HL-60/S4 (cell line): ENCODE results near the gene ITGA5.

Experiments
- in situ Hi-C: fragments of 300-500 bp; cut with MboI; formaldehyde crosslinking; loops from 2 replicates; pipeline ENCODE4 v1.14.3; 2022; ENCODE audit warnings: low sequenced_read_pairs

The ITGA5 gene

DNA sequence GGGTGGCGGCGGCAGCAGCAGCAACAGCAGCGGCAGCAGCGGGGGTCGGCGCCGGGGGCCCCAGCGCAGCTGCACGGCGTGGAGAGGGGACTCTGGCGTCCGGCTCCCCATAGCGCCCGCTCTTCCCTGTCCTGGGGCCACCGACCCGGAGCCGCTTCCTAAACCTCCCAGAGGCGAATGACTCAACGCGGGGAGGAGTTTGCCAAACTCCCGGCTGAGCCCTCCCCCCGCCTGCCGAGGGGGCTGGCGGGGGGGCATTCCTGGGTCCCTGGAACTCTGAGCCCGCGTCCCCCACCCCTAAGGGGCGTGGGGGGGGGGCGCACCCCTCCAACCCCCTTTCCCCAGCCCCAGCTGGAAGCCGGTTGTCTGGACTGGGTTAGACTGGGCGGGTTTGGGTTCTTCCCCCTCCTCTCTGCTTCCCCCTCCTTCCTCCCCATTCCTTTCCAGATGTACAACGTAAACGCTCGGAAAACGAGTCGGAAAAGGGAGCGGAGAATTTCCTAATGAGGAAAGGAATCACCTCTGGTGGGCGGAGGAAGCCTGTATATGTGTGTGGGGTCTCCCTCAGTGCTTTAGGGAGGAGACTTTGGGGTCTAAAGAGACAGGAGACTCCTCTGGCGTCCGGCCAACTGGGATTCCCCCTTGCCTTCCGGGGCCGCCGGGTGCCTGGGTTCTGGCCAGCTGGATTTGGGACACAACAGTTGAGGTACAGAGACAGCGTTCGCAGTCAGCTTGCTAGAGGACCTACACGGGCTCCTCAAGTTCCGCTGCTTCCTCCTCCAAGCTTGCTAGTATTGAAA, at the start of gene ITGA5:
TSS of gene ITGA5 (minus strand) at position 179 of the 800 bp plus-strand sequence. CDS start at position 111, 68 bp downstream.
- in situ Hi-C loops, result no loop called here

DNA sequence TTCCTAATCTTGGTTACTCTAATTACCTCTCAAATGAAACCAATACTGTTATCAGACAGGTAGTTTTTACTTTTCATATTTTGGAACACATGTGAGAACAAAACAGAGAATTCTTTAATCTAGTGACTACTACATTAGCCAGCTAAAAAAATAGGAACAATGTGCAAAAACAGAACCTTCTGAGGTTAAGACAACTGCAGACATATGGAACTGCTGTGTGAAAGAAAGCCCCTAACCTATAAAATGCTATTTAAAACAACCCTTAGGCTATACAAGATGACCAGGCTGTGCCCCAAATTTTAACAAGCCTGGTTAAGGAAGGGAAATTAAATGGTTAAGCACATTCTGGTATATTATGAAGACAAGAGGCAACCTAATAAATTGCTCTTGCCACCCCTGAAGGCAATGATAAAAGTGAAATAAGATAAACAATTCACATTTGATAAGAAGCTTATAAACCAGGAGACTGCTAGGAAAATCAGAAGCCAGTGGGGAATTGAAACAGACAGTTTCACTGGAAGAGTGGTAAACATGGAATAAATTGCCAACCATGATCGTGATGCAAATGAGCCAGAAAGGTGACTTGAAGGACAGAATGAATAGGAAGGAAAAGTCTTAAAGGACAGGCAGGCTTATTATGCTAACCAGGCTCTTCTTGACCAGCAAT, 46.9 kb upstream of the ITGA5 start:
- in situ Hi-C loops, result no loop called here

DNA sequence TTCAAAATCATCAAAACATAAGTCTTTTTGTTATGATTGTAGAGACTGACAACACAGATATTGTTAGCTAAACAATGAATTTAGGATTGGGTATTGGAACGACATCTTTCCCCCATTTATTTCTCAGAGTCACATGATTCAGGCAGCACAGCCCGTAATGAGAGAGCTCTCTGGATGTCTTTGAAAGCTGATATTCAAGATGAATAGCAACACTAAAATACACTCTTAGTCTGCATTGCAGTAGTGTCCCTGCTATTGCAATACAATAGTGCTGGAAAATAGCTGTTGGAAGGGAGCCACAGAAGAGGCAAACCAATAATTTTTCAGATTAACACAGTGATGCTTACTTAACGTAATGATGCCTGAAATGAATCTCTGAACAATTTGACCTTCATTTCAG, 44.4 kb upstream of the ITGA5 start:
- in situ Hi-C loops, result no loop called here

- in situ Hi-C loops, result no loop called here
Observed at GRCh38 chr12:54463034-54463433, 44.0 kb upstream of the ITGA5 start.

DNA sequence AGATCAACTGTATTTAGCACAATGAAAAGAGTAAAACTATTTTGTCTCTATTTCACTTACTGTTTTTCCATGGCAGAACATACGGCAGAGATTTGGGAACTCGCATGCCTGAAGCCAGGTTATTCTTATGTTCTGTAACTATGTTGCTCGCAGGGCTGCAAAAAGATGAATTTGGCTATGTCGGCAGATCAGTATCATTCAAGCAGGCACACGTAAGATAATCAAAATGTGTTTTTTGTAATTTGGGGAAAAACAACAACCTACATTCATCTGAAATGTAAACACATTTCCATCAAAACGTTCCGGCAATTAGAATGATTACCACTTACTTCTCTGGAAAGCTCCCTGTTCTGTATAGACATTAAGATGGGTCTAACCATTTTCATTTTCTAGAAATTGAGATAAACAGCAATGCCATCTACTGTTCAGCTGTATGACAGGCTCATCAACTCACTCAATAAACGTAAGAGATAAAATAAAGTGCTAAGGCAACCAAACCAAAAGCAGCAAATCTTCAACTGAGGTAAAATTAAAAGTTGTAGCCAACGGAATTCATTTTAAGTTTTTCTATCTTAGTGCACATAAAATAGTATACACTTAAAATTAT, 41.4 kb upstream of the ITGA5 start:
- in situ Hi-C loops, result no loop called here

- in situ Hi-C loops, result no loop called here
Observed at GRCh38 chr12:54459355-54459754, 40.3 kb upstream of the ITGA5 start.

GRCh38 chr12:54455760-54456469, 36.8 kb upstream of the ITGA5 start:
- in situ Hi-C loops, result no loop called here

GRCh38 chr12:54452628-54453027, 33.6 kb upstream of the ITGA5 start:
- in situ Hi-C loops, result no loop called here

GRCh38 chr12:54448344-54448743, 29.3 kb upstream of the ITGA5 start:
- in situ Hi-C loops, result no loop called here

DNA sequence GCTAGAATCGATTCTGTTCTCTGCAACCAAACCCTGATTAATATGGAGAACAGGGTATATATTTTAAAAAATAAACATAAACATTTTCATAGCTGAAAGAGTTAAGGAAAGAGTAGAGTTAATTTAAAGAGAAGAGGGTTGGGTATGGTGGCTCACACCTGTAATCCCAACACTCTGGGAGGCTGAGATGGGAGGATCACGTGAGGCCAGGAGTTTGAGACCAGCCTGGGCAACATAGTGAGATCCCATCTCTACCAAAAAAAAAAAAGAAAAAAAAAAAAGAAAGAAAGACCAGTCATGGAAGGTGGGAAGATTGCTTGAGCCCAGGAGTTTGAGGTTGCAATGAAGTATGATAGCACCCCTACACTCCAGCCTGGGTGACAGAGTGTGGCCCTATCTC, 28.9 kb upstream of the ITGA5 start:
- in situ Hi-C loops, result no loop called here

DNA sequence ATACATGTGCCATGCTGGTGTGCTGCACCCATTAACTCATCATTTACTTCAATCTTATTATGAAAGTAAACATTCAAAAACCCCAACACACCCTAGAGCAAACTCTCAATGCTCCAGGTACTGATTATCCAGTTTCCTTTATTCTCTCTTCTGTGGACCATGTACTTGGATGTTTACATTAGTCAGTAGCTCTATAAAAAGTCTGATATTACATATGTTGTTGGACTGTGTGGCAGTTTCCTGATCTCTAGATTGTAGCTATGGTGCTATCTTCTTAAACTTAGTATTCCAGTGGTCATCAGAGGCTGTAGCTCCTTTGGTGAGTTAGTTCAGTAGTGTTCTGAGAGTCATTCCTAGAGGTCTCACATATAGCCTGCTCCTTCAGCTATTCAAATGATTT, 25.1 kb upstream of the ITGA5 start:
- in situ Hi-C loops, result loop anchor here (5.0 kb wide), 1 partner anchor 47 kb away; no protein-coding TSS in a partner anchor

- in situ Hi-C loops, result loop anchor here (5.0 kb wide), 1 partner anchor 46 kb away; no protein-coding TSS in a partner anchor
Observed at GRCh38 chr12:54443446-54443845, 24.4 kb upstream of the ITGA5 start.

DNA sequence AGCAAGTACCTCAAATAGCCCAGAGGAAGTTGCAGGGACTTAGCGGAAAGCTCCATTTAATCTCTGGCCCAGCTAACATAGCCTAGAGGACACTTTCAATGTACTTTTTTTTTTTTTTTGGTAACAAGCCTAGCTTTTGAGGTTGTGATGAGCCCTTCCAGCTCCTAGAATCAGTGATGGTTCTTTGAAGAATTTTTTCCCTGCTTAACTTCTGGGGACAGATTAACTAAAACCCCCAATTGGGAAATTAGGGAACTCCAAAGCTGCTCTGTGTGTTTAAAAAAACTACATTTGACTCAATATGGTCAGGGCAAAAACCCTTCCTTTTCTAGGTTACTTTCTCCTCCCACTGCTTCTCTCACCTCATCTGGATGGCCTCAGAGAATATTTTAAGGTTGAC, 23.9 kb upstream of the ITGA5 start:
- in situ Hi-C loops, result loop anchor here (5.0 kb wide), 1 partner anchor 46 kb away; no protein-coding TSS in a partner anchor

- in situ Hi-C loops, result loop anchor here (5.0 kb wide), 1 partner anchor 45 kb away; no protein-coding TSS in a partner anchor
Observed at GRCh38 chr12:54442099-54442498, 23.0 kb upstream of the ITGA5 start.

GRCh38 chr12:54439521-54440255, 20.6 kb upstream of the ITGA5 start:
- in situ Hi-C loops, result loop anchor here (5.0 kb wide), 1 partner anchor 42 kb away; no protein-coding TSS in a partner anchor

DNA sequence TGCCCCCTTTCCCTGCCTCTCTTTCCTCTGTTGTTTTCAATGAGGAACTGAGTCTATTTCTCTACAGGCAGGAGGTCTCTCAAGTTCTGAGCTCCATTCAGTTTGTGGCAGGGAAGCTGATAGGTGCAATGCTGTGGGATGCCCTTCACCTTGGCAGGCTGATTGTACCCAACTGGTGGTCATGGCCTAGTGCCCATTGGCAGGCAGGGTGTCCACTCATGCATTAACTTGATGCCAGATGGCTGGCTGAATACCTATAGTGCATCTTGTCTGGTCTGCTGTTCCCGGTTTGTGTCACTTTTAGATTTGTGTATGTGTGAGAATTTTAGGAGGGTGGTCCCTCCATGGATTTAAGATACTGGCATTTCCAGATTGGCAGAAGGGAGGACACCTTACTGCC, 20.0 kb upstream of the ITGA5 start:
- in situ Hi-C loops, result no loop called here

GRCh38 chr12:54438517-54438916, 19.5 kb upstream of the ITGA5 start:
- in situ Hi-C loops, result no loop called here

- in situ Hi-C loops, result no loop called here
Observed at GRCh38 chr12:54437697-54438096, 18.6 kb upstream of the ITGA5 start.

DNA sequence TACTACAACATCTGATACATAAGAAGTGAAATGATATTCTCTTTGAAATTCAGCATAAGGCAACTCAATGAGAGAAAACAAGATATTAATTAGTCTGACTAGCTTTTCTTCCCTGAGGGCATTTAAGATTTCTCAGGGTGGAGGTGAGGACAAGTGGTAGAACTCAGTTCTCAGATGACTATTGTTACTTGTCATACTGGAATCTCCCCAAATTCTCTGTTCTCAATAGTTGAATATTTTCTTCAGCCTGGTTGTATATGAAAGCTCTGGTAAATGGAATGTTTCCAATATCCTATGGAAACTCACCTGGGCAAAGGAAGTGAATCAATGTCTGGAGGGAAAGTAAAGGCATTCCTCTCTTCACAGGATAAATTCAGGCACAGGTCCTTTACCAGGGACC, 18.2 kb upstream of the ITGA5 start:
- in situ Hi-C loops, result no loop called here

- in situ Hi-C loops, result no loop called here
Observed at GRCh38 chr12:54432815-54433164, 13.7 kb upstream of the ITGA5 start.
